Astrocyte of the spinal cord (primary cell): ENCODE results near the gene ARHGAP23.

Source experiments
- DNase-seq: peaks from one replicate; pipeline ENCODE4 v3.0.0; 2011; ENCODE audit warnings: low read depth, low spot score
- H3K4me3 ChIP-seq: 2 replicates; pipeline ENCODE4 v1.5.1; 2011; ENCODE audit warnings: low read depth, mild to moderate bottlenecking, low read length, moderate library complexity
- in situ Hi-C: cut with HindIII; loops from 2 replicates; pipeline ENCODE4 v1.10.0; 2017; ENCODE audit warnings: low sequenced_read_pairs
- TF ChIP-seq, protein P1 (sequence below): IDR thresholded peaks from 2 replicates; pipeline ENCODE4 v1.5.1; 2012; ENCODE audit warnings: low read depth, mild to moderate bottlenecking, low read length, inconsistent platforms

Gene ARHGAP23

DNA sequence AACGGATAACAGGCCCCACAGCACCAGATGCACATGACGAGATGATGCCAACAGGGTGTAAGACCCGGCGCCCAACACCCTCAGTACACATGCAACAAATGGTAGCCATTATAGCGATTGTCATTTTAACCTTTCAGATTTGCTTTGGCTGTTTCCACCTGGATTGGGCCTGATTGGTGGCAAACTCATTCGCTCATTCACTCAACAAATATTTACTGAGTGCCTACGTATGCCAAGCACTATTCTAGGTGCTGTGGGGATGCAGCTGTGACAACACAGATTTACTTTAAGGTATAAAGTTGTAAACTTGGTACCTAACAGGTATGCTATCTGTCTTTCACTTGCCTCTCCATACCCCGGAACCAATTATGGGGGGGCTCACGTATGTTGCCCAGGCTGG lies 110.6 kb downstream of the ARHGAP23 start:
- no peak for DNase-seq
- in situ Hi-C loops, result no loop called here
- no peak overlapping the region for H3K4me3 ChIP-seq
- TF ChIP-seq, protein P1, sequence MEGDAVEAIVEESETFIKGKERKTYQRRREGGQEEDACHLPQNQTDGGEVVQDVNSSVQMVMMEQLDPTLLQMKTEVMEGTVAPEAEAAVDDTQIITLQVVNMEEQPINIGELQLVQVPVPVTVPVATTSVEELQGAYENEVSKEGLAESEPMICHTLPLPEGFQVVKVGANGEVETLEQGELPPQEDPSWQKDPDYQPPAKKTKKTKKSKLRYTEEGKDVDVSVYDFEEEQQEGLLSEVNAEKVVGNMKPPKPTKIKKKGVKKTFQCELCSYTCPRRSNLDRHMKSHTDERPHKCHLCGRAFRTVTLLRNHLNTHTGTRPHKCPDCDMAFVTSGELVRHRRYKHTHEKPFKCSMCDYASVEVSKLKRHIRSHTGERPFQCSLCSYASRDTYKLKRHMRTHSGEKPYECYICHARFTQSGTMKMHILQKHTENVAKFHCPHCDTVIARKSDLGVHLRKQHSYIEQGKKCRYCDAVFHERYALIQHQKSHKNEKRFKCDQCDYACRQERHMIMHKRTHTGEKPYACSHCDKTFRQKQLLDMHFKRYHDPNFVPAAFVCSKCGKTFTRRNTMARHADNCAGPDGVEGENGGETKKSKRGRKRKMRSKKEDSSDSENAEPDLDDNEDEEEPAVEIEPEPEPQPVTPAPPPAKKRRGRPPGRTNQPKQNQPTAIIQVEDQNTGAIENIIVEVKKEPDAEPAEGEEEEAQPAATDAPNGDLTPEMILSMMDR, result no peak

DNA sequence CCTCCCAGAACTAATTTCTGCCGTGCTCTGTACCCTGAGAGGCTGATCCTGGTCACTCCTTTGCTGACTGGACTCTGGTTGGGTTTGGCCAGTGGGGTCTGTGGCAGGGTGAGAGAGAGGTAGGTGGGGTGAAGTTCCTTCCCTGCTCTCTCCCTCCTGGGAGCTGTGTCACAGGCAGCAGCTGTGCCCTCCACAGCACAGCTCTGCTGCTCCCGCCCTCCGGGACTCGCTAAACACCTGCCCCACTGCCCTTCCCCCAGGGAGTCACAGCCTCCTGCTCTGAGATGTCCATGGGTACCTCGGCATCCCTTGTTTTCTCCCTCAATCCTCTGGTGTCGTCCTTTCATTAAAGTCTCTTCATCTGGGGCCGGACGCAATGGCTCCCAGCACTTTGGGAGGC lies 111.1 kb downstream of the ARHGAP23 start:
- in situ Hi-C loops, result no loop called here
- TF ChIP-seq, protein P1, result no peak
- no peak overlapping the region for H3K4me3 ChIP-seq
- no peak for DNase-seq

DNA sequence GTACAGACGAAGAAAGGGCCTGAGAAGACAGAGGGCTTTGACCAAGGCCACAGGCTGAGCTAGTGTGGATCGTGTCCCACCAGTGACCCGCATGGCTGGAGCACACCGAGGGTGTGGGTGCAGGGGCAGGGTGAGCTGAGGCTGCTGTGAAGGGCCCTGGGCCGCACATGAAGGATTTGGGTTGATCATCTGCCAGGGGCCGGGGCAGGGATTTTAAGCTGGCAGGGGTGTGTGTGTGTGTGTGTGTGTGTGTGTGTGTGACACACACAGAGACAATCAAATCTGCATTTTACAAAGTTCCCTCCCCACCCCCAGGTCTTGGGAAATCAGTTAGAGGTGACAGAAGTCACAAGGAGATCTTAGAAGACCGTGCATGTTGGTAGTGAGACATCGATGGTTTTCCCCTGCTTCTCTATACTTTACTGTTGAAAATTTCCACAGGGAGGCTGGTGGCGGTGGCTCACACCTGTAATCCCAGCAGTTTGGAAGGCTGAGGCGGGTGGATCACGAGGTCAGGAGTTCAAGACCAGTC lies 112.3 kb downstream of the ARHGAP23 start:
- in situ Hi-C loops, result no loop called here
- H3K4me3 ChIP-seq, result no peak overlapping the region
- no peak for DNase-seq
- TF ChIP-seq, protein P1, result no peak

DNA sequence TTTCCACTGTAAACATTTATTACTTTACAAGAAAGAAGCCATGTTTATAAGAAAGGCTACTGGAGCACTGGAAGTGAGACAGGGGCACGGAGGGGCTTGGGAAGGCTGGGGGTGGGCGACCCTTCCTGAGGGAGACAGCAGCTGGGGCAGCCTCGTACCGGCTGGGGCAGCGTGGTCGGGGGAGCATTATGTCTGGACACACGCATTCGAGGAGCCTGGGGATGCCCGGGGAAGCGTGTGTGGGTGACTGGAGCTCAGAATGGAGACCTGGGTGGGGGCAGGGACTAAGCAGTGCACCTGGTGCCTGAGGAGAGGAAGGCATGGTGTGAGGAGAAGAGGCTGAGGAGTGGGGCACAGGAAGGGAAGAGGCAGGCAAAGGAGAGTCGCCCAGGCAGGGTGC lies 113.0 kb downstream of the ARHGAP23 start:
- in situ Hi-C loops, result no loop called here
- TF ChIP-seq, protein P1, result no peak
- no peak overlapping the region for H3K4me3 ChIP-seq
- no peak for DNase-seq

DNA sequence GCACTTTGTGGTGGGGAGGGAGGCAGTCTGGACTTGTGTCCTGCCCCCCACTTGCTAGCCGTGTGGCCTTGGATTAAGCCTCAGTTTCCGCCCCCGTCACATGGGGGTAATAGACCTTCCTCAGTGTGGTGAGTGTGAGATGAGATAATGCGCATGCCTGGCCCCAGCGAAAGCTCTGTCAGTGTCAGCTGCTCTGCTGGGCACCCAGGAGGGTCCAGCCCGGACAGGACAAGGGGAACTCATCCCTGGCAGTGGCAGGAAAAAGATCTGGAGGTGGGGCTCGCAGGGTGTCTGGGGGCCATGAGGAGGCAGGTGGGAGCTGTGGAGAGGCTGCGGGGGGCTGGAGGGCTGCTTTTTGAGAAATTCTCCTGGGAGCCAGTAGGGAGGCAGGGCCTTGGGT lies 114.0 kb downstream of the ARHGAP23 start:
- TF ChIP-seq, protein P1, result no peak
- in situ Hi-C loops, result no loop called here
- H3K4me3 ChIP-seq, result no peak overlapping the region
- no peak for DNase-seq

DNA sequence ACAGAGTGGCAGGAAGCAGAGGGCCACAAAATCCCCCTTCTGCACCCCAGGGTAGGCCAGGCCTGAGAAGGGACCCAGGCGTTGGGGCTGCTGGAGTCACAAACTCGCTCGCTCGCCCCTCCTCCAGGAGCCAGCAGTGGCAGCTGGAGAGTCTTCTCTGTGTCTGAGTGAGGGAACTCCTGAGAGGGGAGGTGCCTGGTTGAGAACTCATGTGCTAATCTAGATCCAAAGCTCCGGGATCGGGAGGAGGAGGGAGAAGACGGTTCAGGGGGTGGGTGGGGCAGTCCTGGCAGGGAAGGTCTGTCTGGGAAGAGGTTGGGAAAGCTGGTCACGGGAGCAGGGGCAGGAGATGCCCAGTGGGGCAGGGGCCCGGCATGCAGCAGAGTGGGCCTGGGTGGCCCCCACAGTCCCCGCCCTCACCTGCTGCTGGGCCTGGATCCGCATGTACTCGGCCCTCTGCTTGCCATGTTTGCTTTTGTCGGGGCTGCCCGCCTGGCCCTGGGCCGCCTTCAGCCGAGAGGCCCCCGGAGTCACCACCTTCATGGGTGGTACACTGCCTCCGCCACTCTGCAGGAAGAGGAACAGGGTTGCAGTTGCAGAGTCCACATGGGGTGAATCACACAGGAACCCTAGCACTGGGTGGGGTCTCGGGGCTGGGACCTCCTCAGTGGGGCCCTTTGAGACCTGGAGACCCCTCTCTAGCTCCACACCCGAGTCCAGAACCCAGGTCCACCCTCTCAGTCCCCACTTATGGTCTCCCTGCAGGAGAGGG lies 115.3 kb downstream of the ARHGAP23 start:
- no peak overlapping the region for H3K4me3 ChIP-seq
- DNase-seq, result no peak
- in situ Hi-C loops, result no loop called here
- TF ChIP-seq, protein P1, result no peak
